ENCODE results near the gene SNRPD2.

The SNRPD2 gene

DNA sequence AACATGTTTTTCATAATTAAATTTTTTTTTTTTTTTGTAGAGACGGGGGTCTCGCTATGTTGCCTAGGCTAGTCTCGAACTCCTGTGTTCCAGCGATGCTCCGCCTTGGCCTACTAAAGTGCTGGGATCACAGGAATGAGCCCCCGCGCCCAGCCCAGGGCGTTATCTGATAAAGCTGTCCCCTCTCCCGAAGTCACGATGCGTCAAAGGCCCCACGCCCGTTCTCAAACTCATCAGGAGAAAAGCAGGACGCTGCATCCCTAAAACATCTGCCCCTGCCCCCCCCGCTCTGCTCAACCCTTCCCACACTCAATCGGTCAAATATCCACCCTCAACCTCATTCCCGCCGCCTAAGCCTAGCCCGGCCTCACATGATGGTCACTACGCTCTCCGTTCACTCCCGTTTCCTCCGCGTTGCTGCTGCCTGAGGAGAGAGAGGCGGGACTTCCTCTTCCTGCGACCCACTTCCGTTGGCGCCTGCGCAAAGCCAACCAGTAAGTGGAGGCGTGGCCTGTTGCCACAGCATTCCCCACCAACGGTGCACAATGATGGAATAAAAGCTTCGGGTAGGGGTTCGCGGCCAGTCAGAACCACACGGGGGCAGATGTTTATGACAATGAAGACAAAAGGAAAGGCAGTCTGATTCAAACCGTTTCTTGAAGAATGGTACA is at the start of gene SNRPD2:
Gene SNRPD2 (minus strand): TSS at position 438 of the 671 bp plus-strand sequence. CDS start 65 bp downstream, at position 373.
- peak; percentile 88 for DNase-seq (ENCODE audit: extremely low spot score)
- CTCF ChIA-PET: interaction anchor here (0.6 to 3.4 kb wide), 11 partner anchors 8 to 88 kb away, joined by 3 to 17 read pairs (median 5); partner anchors contain the start of gene FBXO46
- no peak for TF ChIP-seq SP1 (IDR thresholded peaks at IDR 0.05)
- TF ChIP-seq ELF4 (IDR thresholded peaks at IDR 0.05): peak; percentile 52; the same call in 1 of the 2 replicates
- TF ChIP-seq, protein P1, sequence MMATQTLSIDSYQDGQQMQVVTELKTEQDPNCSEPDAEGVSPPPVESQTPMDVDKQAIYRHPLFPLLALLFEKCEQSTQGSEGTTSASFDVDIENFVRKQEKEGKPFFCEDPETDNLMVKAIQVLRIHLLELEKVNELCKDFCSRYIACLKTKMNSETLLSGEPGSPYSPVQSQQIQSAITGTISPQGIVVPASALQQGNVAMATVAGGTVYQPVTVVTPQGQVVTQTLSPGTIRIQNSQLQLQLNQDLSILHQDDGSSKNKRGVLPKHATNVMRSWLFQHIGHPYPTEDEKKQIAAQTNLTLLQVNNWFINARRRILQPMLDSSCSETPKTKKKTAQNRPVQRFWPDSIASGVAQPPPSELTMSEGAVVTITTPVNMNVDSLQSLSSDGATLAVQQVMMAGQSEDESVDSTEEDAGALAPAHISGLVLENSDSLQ (IDR thresholded peaks at IDR 0.05): no peak
- no peak for TF ChIP-seq TARDBP (IDR thresholded peaks at IDR 0.05)
- no peak for TF ChIP-seq ARNT (IDR thresholded peaks at IDR 0.05)
- no peak for TF ChIP-seq HDGF (IDR thresholded peaks at IDR 0.05; ENCODE audit: borderline replicate concordance)
- TF ChIP-seq L3MBTL2 (conservative IDR thresholded peaks at IDR 0.05): peak; percentile 78
- no peak for TF ChIP-seq FOXA1 (IDR thresholded peaks at IDR 0.05)
- no peak for TF ChIP-seq FOXM1 (IDR thresholded peaks at IDR 0.05; ENCODE audit: borderline replicate concordance)
- no peak for TF ChIP-seq FOXK2 (IDR thresholded peaks at IDR 0.05)
- TF ChIP-seq CTBP1 (IDR thresholded peaks at IDR 0.05; ENCODE audit: borderline replicate concordance): no peak
- TF ChIP-seq BHLHE40 (IDR thresholded peaks at IDR 0.05; ENCODE audit: borderline replicate concordance): no peak
- TF ChIP-seq ZNF384 (IDR thresholded peaks at IDR 0.05): no peak
- POLR2A ChIA-PET: interaction anchor here (0.7 to 4.6 kb wide), 33 partner anchors 9 to 284 kb away, joined by 3 to 64 read pairs (median 5); partner anchors contain the start of genes DMWD, FBXO46, GIPR and SIX5

GRCh38 chr19:45739498-45740439 is 48.0 kb upstream of the SNRPD2 start:
- TF ChIP-seq ARNT (IDR thresholded peaks at IDR 0.05) (no peak), ZNF384 (IDR thresholded peaks at IDR 0.05) (no peak), L3MBTL2 (conservative IDR thresholded peaks at IDR 0.05) (no peak), FOXM1 (IDR thresholded peaks at IDR 0.05; ENCODE audit: borderline replicate concordance) (no peak), NFRKB (IDR thresholded peaks at IDR 0.05) (no peak), TARDBP (IDR thresholded peaks at IDR 0.05) (no peak), LEF1 (IDR thresholded peaks at IDR 0.05; ENCODE audit: borderline replicate concordance) (no peak), BHLHE40 (IDR thresholded peaks at IDR 0.05; ENCODE audit: borderline replicate concordance) (no peak), SP1 (IDR thresholded peaks at IDR 0.05) (no peak), HDGF (IDR thresholded peaks at IDR 0.05; ENCODE audit: borderline replicate concordance) (no peak), ELF4 (IDR thresholded peaks at IDR 0.05) (no peak), FOXK2 (IDR thresholded peaks at IDR 0.05) (no peak), SUZ12 (IDR thresholded peaks at IDR 0.05) (no peak), FOXA1 (IDR thresholded peaks at IDR 0.05) (no peak), CTBP1 (IDR thresholded peaks at IDR 0.05; ENCODE audit: borderline replicate concordance) (no peak)
- ChIA-PET POLR2A (interaction anchor here (1.5 to 2.2 kb wide), 2 partner anchors 10 to 28 kb away, joined by 4 to 9 read pairs; partner anchors contain the start of gene FBXO46), CTCF (no interaction called here)
- DNase-seq (ENCODE audit: extremely low spot score): no peak

- POLR2A ChIA-PET: interaction anchor here (1.9 kb wide), 1 partner anchor 42 kb away, joined by 6 read pairs; the partner anchor contains the start of genes QPCTL and SNRPD2
- CTCF ChIA-PET: no interaction called here
- TF ChIP-seq, protein P1 (IDR thresholded peaks at IDR 0.05): no peak
- TF ChIP-seq FOXM1 (IDR thresholded peaks at IDR 0.05; ENCODE audit: borderline replicate concordance): no peak
- no peak for TF ChIP-seq NFRKB (IDR thresholded peaks at IDR 0.05)
- no peak for TF ChIP-seq ELF4 (IDR thresholded peaks at IDR 0.05)
- TF ChIP-seq FOXK2 (IDR thresholded peaks at IDR 0.05): no peak
- no peak for TF ChIP-seq LEF1 (IDR thresholded peaks at IDR 0.05; ENCODE audit: borderline replicate concordance)
- DNase-seq (ENCODE audit: extremely low spot score): no peak
These were observed 41.5 kb upstream of the SNRPD2 start, which contains the start of gene MEIOSIN for GRCh38 chr19:45733160-45733810. MEIOSIN (plus strand) TSS chr19:45733439; CDS start chr19:45735377, 1,938 bp downstream.

DNA sequence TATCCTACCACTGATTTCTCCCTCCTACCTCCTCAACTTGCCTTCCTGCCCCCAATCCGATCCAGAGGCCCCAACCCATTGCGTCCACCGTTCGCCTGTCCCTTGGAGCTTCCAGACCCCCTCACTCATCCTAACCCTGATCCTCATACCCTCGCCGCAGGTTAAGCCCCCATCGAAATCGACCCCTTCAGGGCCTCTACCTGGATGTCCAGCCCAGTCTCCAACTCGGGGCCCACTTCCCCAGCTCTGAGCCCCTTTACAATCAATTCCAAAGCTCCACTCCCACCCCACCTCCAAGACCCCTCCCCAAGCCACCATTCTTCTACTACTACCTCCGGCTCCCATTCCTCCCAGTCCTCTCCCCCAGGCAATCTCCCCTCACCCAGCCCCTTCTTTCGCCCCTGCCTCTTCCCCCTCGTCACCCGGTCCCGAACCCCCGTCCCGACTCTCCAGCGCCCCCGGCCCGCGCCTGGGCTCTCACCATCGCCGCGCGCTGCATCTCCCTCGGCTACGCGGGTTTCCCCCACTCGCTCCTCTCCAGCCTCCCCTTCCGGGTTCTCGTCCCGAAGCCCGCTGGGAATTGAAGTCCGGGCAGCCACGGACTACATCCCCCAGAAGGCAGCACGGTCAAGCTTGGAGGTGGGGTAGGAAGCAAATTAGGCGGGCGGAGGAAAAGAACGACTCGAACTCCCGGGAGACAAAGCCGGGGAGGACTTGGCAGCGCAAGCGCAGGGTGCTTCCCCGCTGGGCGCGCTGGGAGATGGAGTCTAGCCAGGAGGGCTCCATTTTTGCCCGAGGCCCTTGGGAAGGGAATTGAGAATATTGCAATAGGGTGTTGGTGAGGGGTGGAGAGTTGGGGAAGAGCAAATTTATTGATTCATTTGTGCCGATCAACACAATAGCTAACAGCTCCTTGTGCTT is 38.9 kb upstream of the SNRPD2 start, which contains the start of gene FBXO46:
Gene FBXO46 (minus strand): TSS at position 529 of the 921 bp plus-strand sequence. CDS start 17,401 bp downstream, outside the sequence.
- ChIA-PET CTCF (interaction anchor here (0.7 to 2.3 kb wide), 3 partner anchors 14 to 398 kb away, joined by 3 to 12 read pairs (median 3); partner anchors contain the start of genes QPCTL and SNRPD2), POLR2A (interaction anchor here (0.8 to 3.5 kb wide), 9 partner anchors 9 to 43 kb away, joined by 3 to 37 read pairs (median 5); partner anchors contain the start of genes QPCTL, SIX5 and SNRPD2)
- DNase-seq (ENCODE audit: extremely low spot score): peak; percentile 96
- peak; percentile 98 for TF ChIP-seq ELF4 (IDR thresholded peaks at IDR 0.05)
- TF ChIP-seq, protein P1 (IDR thresholded peaks at IDR 0.05): no peak
